SU-DHL-6 (cell line): ENCODE results near the gene TREML1.

Experiments used
- CTCF ChIP-seq: fragments of 200-600 bp; sonication (generic); IDR thresholded peaks from one replicate; pipeline ENCODE4 v1.5.1; 2017; ENCODE audit warnings: antibody characterized with exemption, mild to moderate bottlenecking, low read length, moderate library complexity; ENCODE audit not compliant: insufficient read depth, poor library complexity, severe bottlenecking
- EZH2phosphoT487 ChIP-seq: fragments of 200-600 bp; sonication (generic), shearing (Covaris generic); conservative IDR thresholded peaks from 2 replicates; pipeline ENCODE4 v1.6.1; 2018; ENCODE audit warnings: mild to moderate bottlenecking, antibody characterized with exemption, low read length, moderate library complexity, mixed read lengths

- TF ChIP-seq CTCF (no peak), EZH2phosphoT487 (no peak)
These were observed 46.3 kb upstream of the TREML1 start for GRCh38 chr6:41200296-41200900.
